HepG2 (cell line): ENCODE results near the gene PCYOX1L. TPM values are rescaled to one million over a fixed set of nuclear protein-coding genes. Genes with fewer than 3 reads are reported as not detected.

Experiments used
- ATRX ChIP-seq: sonication (generic); formaldehyde crosslinking; IDR thresholded peaks from 2 replicates; pipeline ENCODE4 v1.4.0; 2020; ENCODE audit warnings: missing genetic modification reagents, borderline replicate concordance
- CAMTA2 ChIP-seq: sonication (generic); formaldehyde crosslinking; IDR thresholded peaks from 2 replicates; pipeline ENCODE4 v1.4.0; 2020; ENCODE audit warnings: mild to moderate bottlenecking, missing genetic modification reagents, borderline replicate concordance
- CHD2 ChIP-seq: IDR thresholded peaks from 2 replicates; pipeline ENCODE4 v1.6.1; 2011; ENCODE audit warnings: low read depth, low read length, improper control_type of control experiment
- DR1 ChIP-seq: sonication (generic); formaldehyde crosslinking; IDR thresholded peaks from 2 replicates; pipeline ENCODE4 v1.8.0; 2021; ENCODE audit warnings: mild to moderate bottlenecking, missing genetic modification reagents, inconsistent platforms
- DRAP1 ChIP-seq: IDR thresholded peaks from 2 replicates; pipeline ENCODE4 v1.6.1; 2016; ENCODE audit warnings: missing genetic modification reagents, missing compliant biosample characterization
- FOXK2 ChIP-seq: fragments of 450-650 bp; IDR thresholded peaks from 2 replicates; pipeline ENCODE4 v1.6.1; 2016
- HHEX ChIP-seq: IDR thresholded peaks from 2 replicates; pipeline ENCODE4 v1.6.1; 2016; ENCODE audit warnings: control low read depth
- PRDM15 ChIP-seq: sonication (generic); formaldehyde crosslinking; IDR thresholded peaks from 2 replicates; pipeline ENCODE4 v1.4.0; 2020; ENCODE audit warnings: missing genetic modification reagents
- ZBTB46 ChIP-seq: sonication (generic); formaldehyde crosslinking; IDR thresholded peaks from 2 replicates; pipeline ENCODE4 v1.4.0; 2020; ENCODE audit warnings: mild to moderate bottlenecking, missing genetic modification reagents, borderline replicate concordance
- ZNF143 ChIP-seq: sonication (generic); formaldehyde crosslinking; IDR thresholded peaks from 2 replicates; pipeline ENCODE4 v1.4.0; 2020; ENCODE audit warnings: missing genetic modification reagents
- ZNF317 ChIP-seq: sonication (generic); formaldehyde crosslinking; IDR thresholded peaks from 2 replicates; pipeline ENCODE4 v1.5.0; 2020; ENCODE audit warnings: mild to moderate bottlenecking, missing genetic modification reagents
- ZNF616 ChIP-seq: sonication (generic); formaldehyde crosslinking; IDR thresholded peaks from 2 replicates; pipeline ENCODE4 v1.5.0; 2020; ENCODE audit warnings: low read depth, mild to moderate bottlenecking, missing genetic modification reagents
- ZNF652 ChIP-seq: IDR thresholded peaks from 2 replicates; pipeline ENCODE4 v1.6.1; 2016; ENCODE audit warnings: low read depth, borderline replicate concordance
- ZNF792 ChIP-seq: IDR thresholded peaks from 2 replicates; pipeline ENCODE4 v1.6.1; 2016
- polyA plus RNA-seq, 8 experiments: library from polyadenylated mRNA; depleted of rRNA in 3 of 8; stranded (reverse) in 7 of 8; unstranded in 1 of 8; fragments of >200 nt; fragmentation: Illumina TruSeq in 4 of 8; extraction: Trizol in 4 of 8; gene quantifications; 2 replicates each; pipeline versions ENCODE4 v1.2.1 to v1.2.3, GENCODE V29; 2011 to 2016; ENCODE audit warnings: low read depth in 4 of 8, missing spikeins in 1 of 8, mixed read lengths in 1 of 8; ENCODE audit not compliant: insufficient read depth in 1 of 8
- total RNA-seq, 5 experiments: library from RNA; depleted of rRNA; stranded (reverse); fragments of >200 nt; fragmentation: Illumina TruSeq; extraction: Trizol; gene quantifications; 2 replicates each; pipeline ENCODE4 v1.2.3, GENCODE V29; 2016; ENCODE audit warnings: low read depth in 1 of 5
- TF ChIP-seq, protein P1 (sequence below): sonication (generic); formaldehyde crosslinking; IDR thresholded peaks from 2 replicates; pipeline ENCODE4 v1.4.0; 2020; ENCODE audit warnings: missing genetic modification reagents, low read depth, mild to moderate bottlenecking, borderline replicate concordance
- TF ChIP-seq, protein P2 (sequence below): IDR thresholded peaks from 2 replicates; pipeline ENCODE4 v1.4.0; 2020; ENCODE audit warnings: mild to moderate bottlenecking, missing genetic modification reagents
- TF ChIP-seq, protein P3 (sequence below): sonication (generic); formaldehyde crosslinking; IDR thresholded peaks from 2 replicates; pipeline ENCODE4 v1.5.0; 2020; ENCODE audit warnings: mild to moderate bottlenecking, missing genetic modification reagents, moderate library complexity

The PCYOX1L gene
- total and polyA plus RNA-seq, 2 of the 13 experiments (the other 11 are each of a cell fraction or from before 2014, with no cell fraction given) = 1.00 to 3.7 TPM

- TF ChIP-seq CHD2 (no peak), FOXK2 (no peak), ZNF652 (CRISPR knock-in tag) (no peak), PRDM15 (CRISPR knock-in tag) (no peak), CAMTA2 (CRISPR knock-in tag) (no peak), ZNF792 (CRISPR knock-in tag) (no peak), ATRX (no peak), ZNF143 (CRISPR knock-in tag) (no peak), DR1 (CRISPR knock-in tag) (no peak), ZNF616 (CRISPR knock-in tag) (no peak), HHEX (CRISPR knock-in tag) (no peak), ZNF317 (CRISPR knock-in tag) (no peak), DRAP1 (CRISPR knock-in tag) (no peak), ZBTB46 (CRISPR knock-in tag) (no peak)
- TF ChIP-seq, protein P1, sequence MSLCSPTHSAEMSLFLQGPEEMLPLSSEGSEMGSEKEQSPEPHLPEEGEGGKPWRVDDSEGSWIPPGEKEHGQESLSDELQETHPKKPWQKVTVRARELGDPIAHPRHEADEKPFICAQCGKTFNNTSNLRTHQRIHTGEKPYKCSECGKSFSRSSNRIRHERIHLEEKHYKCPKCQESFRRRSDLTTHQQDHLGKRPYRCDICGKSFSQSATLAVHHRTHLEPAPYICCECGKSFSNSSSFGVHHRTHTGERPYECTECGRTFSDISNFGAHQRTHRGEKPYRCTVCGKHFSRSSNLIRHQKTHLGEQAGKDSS = peak; percentile 31; the same call in 1 of the 2 replicates
- TF ChIP-seq, protein P2, sequence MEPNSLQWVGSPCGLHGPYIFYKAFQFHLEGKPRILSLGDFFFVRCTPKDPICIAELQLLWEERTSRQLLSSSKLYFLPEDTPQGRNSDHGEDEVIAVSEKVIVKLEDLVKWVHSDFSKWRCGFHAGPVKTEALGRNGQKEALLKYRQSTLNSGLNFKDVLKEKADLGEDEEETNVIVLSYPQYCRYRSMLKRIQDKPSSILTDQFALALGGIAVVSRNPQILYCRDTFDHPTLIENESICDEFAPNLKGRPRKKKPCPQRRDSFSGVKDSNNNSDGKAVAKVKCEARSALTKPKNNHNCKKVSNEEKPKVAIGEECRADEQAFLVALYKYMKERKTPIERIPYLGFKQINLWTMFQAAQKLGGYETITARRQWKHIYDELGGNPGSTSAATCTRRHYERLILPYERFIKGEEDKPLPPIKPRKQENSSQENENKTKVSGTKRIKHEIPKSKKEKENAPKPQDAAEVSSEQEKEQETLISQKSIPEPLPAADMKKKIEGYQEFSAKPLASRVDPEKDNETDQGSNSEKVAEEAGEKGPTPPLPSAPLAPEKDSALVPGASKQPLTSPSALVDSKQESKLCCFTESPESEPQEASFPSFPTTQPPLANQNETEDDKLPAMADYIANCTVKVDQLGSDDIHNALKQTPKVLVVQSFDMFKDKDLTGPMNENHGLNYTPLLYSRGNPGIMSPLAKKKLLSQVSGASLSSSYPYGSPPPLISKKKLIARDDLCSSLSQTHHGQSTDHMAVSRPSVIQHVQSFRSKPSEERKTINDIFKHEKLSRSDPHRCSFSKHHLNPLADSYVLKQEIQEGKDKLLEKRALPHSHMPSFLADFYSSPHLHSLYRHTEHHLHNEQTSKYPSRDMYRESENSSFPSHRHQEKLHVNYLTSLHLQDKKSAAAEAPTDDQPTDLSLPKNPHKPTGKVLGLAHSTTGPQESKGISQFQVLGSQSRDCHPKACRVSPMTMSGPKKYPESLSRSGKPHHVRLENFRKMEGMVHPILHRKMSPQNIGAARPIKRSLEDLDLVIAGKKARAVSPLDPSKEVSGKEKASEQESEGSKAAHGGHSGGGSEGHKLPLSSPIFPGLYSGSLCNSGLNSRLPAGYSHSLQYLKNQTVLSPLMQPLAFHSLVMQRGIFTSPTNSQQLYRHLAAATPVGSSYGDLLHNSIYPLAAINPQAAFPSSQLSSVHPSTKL (CRISPR knock-in tag) = peak; percentile 74
- TF ChIP-seq, protein P3, sequence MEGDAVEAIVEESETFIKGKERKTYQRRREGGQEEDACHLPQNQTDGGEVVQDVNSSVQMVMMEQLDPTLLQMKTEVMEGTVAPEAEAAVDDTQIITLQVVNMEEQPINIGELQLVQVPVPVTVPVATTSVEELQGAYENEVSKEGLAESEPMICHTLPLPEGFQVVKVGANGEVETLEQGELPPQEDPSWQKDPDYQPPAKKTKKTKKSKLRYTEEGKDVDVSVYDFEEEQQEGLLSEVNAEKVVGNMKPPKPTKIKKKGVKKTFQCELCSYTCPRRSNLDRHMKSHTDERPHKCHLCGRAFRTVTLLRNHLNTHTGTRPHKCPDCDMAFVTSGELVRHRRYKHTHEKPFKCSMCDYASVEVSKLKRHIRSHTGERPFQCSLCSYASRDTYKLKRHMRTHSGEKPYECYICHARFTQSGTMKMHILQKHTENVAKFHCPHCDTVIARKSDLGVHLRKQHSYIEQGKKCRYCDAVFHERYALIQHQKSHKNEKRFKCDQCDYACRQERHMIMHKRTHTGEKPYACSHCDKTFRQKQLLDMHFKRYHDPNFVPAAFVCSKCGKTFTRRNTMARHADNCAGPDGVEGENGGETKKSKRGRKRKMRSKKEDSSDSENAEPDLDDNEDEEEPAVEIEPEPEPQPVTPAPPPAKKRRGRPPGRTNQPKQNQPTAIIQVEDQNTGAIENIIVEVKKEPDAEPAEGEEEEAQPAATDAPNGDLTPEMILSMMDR (CRISPR knock-in tag) = peak; percentile 63
Measured at GRCh38 chr5:149322518-149322917, 35.3 kb upstream of the PCYOX1L start (continued).
